ENCODE results near the gene ATP10A.

DNA sequence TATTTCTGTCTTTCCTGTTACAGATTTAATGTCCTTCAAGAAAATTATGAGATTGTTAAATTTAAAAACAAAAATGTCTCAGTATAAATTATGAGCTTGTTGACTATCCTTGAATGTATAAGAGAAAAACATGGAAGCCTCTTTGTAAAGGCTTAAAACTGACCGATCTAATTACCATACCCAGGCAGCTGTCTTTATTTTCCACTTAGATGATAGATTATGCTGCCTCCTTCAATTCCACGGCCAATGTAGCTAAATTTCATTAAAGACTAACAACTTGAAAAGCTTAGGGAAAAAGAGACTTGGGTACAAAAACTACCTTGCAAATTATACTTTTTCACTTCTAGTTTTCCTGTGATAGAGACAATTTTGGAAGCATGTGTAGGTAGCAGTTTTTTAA is 88.3 kb downstream of the ATP10A start:
- TF ChIP-seq, protein P1, sequence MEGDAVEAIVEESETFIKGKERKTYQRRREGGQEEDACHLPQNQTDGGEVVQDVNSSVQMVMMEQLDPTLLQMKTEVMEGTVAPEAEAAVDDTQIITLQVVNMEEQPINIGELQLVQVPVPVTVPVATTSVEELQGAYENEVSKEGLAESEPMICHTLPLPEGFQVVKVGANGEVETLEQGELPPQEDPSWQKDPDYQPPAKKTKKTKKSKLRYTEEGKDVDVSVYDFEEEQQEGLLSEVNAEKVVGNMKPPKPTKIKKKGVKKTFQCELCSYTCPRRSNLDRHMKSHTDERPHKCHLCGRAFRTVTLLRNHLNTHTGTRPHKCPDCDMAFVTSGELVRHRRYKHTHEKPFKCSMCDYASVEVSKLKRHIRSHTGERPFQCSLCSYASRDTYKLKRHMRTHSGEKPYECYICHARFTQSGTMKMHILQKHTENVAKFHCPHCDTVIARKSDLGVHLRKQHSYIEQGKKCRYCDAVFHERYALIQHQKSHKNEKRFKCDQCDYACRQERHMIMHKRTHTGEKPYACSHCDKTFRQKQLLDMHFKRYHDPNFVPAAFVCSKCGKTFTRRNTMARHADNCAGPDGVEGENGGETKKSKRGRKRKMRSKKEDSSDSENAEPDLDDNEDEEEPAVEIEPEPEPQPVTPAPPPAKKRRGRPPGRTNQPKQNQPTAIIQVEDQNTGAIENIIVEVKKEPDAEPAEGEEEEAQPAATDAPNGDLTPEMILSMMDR (conservative IDR thresholded peaks at IDR 0.05; ENCODE audit: low read length), result no peak
- TF ChIP-seq EZH2phosphoT487 (IDR thresholded peaks at IDR 0.05; ENCODE audit: borderline replicate concordance, low read depth, low read length), result no peak
